DMS 273 treated with DMSO at 0.1 percent for 48 hours (cell line): ENCODE measurements around the gene AP3S1.
A peak's percentile ranks its signal among the peaks of the same experiment; 100 is the strongest.
"Not testable (repeated sequence)": the region's sequence is repeated elsewhere in the genome, so short reads cannot be mapped to it uniquely, and the experiment has no call there.

Source experiments
- DNase-seq: peaks from one replicate; lab custom pipeline; 2025; lab: John Stamatoyannopoulos, UW

The AP3S1 gene

GRCh38 chr5:115841382-115842088, at the start of gene AP3S1, which contains the start of gene ATG12:
Gene AP3S1, plus strand, starts transcription at chr5:115841935. Its CDS starts 103 bp downstream, at chr5:115842038.
Gene ATG12, minus strand, starts transcription at chr5:115841565. Its CDS starts 13 bp downstream, at chr5:115841552.
- DNase-seq = peak; percentile 95

- DNase-seq = no peak
Measured at GRCh38 chr5:115795700-115796099, 46.0 kb upstream of the AP3S1 start.

GRCh38 chr5:115796656-115797055, 45.1 kb upstream of the AP3S1 start:
- DNase-seq = peak; percentile 16

GRCh38 chr5:115798252-115798651, 43.5 kb upstream of the AP3S1 start:
- no peak for DNase-seq

GRCh38 chr5:115800108-115800507, 41.6 kb upstream of the AP3S1 start:
- no peak for DNase-seq

GRCh38 chr5:115801152-115801551, 40.6 kb upstream of the AP3S1 start:
- no peak for DNase-seq

- DNase-seq = no peak
Measured at GRCh38 chr5:115801984-115802383, 39.8 kb upstream of the AP3S1 start.

GRCh38 chr5:115806986-115807653, 34.6 kb upstream of the AP3S1 start:
- no peak for DNase-seq

- DNase-seq = no peak
Measured at GRCh38 chr5:115807654-115808052, 34.1 kb upstream of the AP3S1 start.

- not testable (repeated sequence) for DNase-seq
Measured at GRCh38 chr5:115808066-115808465, 33.7 kb upstream of the AP3S1 start.

- no peak for DNase-seq
Measured at GRCh38 chr5:115809946-115810345, 31.8 kb upstream of the AP3S1 start.

- DNase-seq = no peak
Measured at GRCh38 chr5:115810761-115811160, 31.0 kb upstream of the AP3S1 start.

GRCh38 chr5:115811406-115811805, 30.3 kb upstream of the AP3S1 start:
- DNase-seq = no peak

GRCh38 chr5:115812372-115812771, 29.4 kb upstream of the AP3S1 start:
- no peak for DNase-seq

GRCh38 chr5:115813719-115814118, 28.0 kb upstream of the AP3S1 start:
- DNase-seq = no peak

GRCh38 chr5:115815006-115815692, 26.6 kb upstream of the AP3S1 start:
- peak; percentile 17 for DNase-seq

- no peak for DNase-seq
Measured at GRCh38 chr5:115815693-115816225, 26.0 kb upstream of the AP3S1 start.

- no peak for DNase-seq
Measured at GRCh38 chr5:115816226-115817081, 25.3 kb upstream of the AP3S1 start, which contains the start of gene CDO1. Gene CDO1, minus strand, starts transcription at chr5:115816659. Its CDS starts 262 bp downstream, at chr5:115816397.

GRCh38 chr5:115817386-115817785, 24.3 kb upstream of the AP3S1 start:
- no peak for DNase-seq

GRCh38 chr5:115818821-115819220, 22.9 kb upstream of the AP3S1 start:
- DNase-seq = no peak

GRCh38 chr5:115820846-115821245, 20.9 kb upstream of the AP3S1 start:
- no peak for DNase-seq

- not testable (repeated sequence) for DNase-seq
Measured at GRCh38 chr5:115824983-115825382, 16.8 kb upstream of the AP3S1 start.
